Activated naive CD8-positive, alpha-beta T cell treated with anti-CD3 and anti-CD28 coated beads, Interleukin-2, amount 10 ng/mL, durations not matched to agents 7 days and 5 days (primary cell): ENCODE measurements around the gene MYL11. TPM values are rescaled to one million over a fixed set of nuclear protein-coding genes. Genes with fewer than 3 reads are reported as not detected.

Experiments used
- ATAC-seq: fragments of 150-1000 bp; cut with Tn5 transposase; one replicate; pipeline ENCODE4 v1.10.0; 2021; ENCODE audit warnings: low read depth, moderate library complexity
- POLR2A ChIA-PET: fragments of 350-600 bp; sonication (Branson Sonifier 250); formaldehyde crosslinking; loops from one replicate; lab custom pipeline; 2021; ENCODE audit warnings: antibody characterized with exemption; lab: Charles Lee
- DNase-seq: peaks from one replicate; pipeline ENCODE4 v3.0.0; 2021
- H3K27ac Mint-ChIP-seq: one replicate; pipeline ENCODE4 v1.8.0; 2022; ENCODE audit warnings: mild to moderate bottlenecking, mixed read lengths
- H3K27me3 Mint-ChIP-seq: one replicate; pipeline ENCODE4 v1.8.0; 2022; ENCODE audit warnings: mild to moderate bottlenecking, moderate library complexity, mixed read lengths
- H3K36me3 Mint-ChIP-seq: one replicate; pipeline ENCODE4 v1.8.0; 2021; ENCODE audit warnings: mild to moderate bottlenecking, mixed read lengths
- H3K4me1 Mint-ChIP-seq: one replicate; pipeline ENCODE4 v1.8.0; 2021; ENCODE audit warnings: mixed read lengths
- H3K4me3 Mint-ChIP-seq: one replicate; pipeline ENCODE4 v1.8.0; 2022; ENCODE audit warnings: mild to moderate bottlenecking, moderate library complexity, mixed read lengths
- H3K9me3 Mint-ChIP-seq: one replicate; pipeline ENCODE4 v1.8.0; 2021; ENCODE audit warnings: mixed read lengths
- total RNA-seq, 2 experiments: library from RNA; stranded (reverse); gene quantifications; one replicate each; pipeline ENCODE4 v1.2.3, GENCODE V29; 2021

The MYL11 gene
- total RNA-seq, 2 experiments from 2014 or later = 1.7 TPM; not detected in 1

- peaks cover 17% of the 10 kb centered on the region for H3K36me3 Mint-ChIP-seq
- DNase-seq = no peak
- H3K4me1 Mint-ChIP-seq = peaks cover 30% of the 10 kb centered on the region
Observed at GRCh38 chr16:30356401-30357084, 18.1 kb upstream of the MYL11 start.

GRCh38 chr16:30357085-30357714 is 17.4 kb upstream of the MYL11 start:
- Mint-ChIP-seq H3K4me1 (peaks cover 29% of the 10 kb centered on the region), H3K27me3 (no peaks in the 10 kb centered on the region), H3K36me3 (peaks cover 18% of the 10 kb centered on the region), H3K4me3 (no peak overlapping the region), H3K27ac (peak overlapping the region; percentile 22), H3K9me3 (no peaks in the 10 kb centered on the region)
- POLR2A ChIA-PET = interaction anchor here (0.7 to 1.5 kb wide), 6 partner anchors 10 to 172 kb away, joined by 3 to 6 read pairs (median 4); partner anchors contain the start of genes TBC1D10B and ZNF771
- ATAC-seq (no peak), DNase-seq (no peak)

More at GRCh38 chr16:30356401-30357084, 18.1 kb upstream of the MYL11 start:
- Mint-ChIP-seq H3K9me3 (no peaks in the 10 kb centered on the region), H3K27ac (peak overlapping the region; percentile 87), H3K27me3 (no peaks in the 10 kb centered on the region), H3K4me3 (peak overlapping the region; percentile 94)
- POLR2A ChIA-PET = interaction anchor here (0.7 to 1.5 kb wide), 7 partner anchors 13 to 171 kb away, joined by 3 to 6 read pairs (median 5); partner anchors contain the start of genes SEPTIN1, TBC1D10B and ZNF771
- ATAC-seq = no peak

GRCh38 chr16:30357715-30358576 is 16.7 kb upstream of the MYL11 start:
- Mint-ChIP-seq H3K4me3 (no peak overlapping the region), H3K27me3 (no peaks in the 10 kb centered on the region), H3K4me1 (peaks cover 33% of the 10 kb centered on the region), H3K36me3 (peaks cover 23% of the 10 kb centered on the region), H3K9me3 (no peaks in the 10 kb centered on the region), H3K27ac (no peak overlapping the region)
- DNase-seq (no peak), ATAC-seq (no peak)
- POLR2A ChIA-PET = interaction anchor here (1.2 to 2.1 kb wide), 3 partner anchors 10 to 51 kb away, joined by 3 to 6 read pairs (median 3); partner anchors contain the start of gene TBC1D10B

DNA sequence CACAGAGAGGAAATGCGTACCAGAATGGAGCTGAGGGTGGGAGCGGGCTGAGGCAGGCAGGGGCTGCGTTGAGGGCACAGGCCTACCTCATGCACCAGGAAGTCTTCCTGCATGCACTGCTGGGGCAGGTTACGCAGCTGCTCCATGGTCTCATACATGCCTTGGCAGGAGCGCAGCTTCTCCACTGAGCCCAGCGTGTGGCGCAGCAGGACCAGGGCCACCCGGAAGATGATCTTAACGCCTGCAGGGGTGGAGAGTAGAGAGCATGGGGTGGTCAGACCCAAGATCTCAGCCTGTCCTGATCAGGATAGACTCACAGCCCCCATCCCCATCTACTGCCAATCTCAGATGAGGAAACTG is 16.0 kb upstream of the MYL11 start:
- POLR2A ChIA-PET = interaction anchor here (1.2 to 2.1 kb wide), 3 partner anchors 9 to 51 kb away, joined by 3 to 6 read pairs (median 3); partner anchors contain the start of gene TBC1D10B
- no peaks in the 10 kb centered on the region for H3K27me3 Mint-ChIP-seq
- H3K4me1 Mint-ChIP-seq = peaks cover 33% of the 10 kb centered on the region
- no peak overlapping the region for H3K4me3 Mint-ChIP-seq
- no peak overlapping the region for H3K27ac Mint-ChIP-seq
- DNase-seq (no peak), ATAC-seq (no peak)
- peaks cover 27% of the 10 kb centered on the region for H3K36me3 Mint-ChIP-seq
- no peaks in the 10 kb centered on the region for H3K9me3 Mint-ChIP-seq

- DNase-seq = no peak
Observed at GRCh38 chr16:30358990-30359870, 15.4 kb upstream of the MYL11 start.

GRCh38 chr16:30359871-30360170 is 14.8 kb upstream of the MYL11 start:
- Mint-ChIP-seq H3K36me3 (peaks cover 23% of the 10 kb centered on the region), H3K27ac (no peak overlapping the region), H3K9me3 (no peaks in the 10 kb centered on the region), H3K4me3 (no peak overlapping the region), H3K4me1 (peaks cover 27% of the 10 kb centered on the region), H3K27me3 (no peaks in the 10 kb centered on the region)
- ATAC-seq (no peak), DNase-seq (no peak)
- POLR2A ChIA-PET = interaction anchor here (0.6 to 2.1 kb wide), 4 partner anchors 11 to 298 kb away, joined by 3 to 6 read pairs (median 3); partner anchors contain the start of genes FBRS and TBC1D10B

More at GRCh38 chr16:30358990-30359870, 15.4 kb upstream of the MYL11 start:
- Mint-ChIP-seq H3K4me3 (no peak overlapping the region), H3K27ac (no peak overlapping the region), H3K4me1 (peaks cover 30% of the 10 kb centered on the region), H3K36me3 (peaks cover 25% of the 10 kb centered on the region), H3K9me3 (no peaks in the 10 kb centered on the region), H3K27me3 (no peaks in the 10 kb centered on the region)
- POLR2A ChIA-PET = interaction anchor here (0.5 to 2.1 kb wide), 4 partner anchors 11 to 299 kb away, joined by 3 to 6 read pairs (median 3); partner anchors contain the start of genes FBRS and TBC1D10B
- ATAC-seq = no peak

DNA sequence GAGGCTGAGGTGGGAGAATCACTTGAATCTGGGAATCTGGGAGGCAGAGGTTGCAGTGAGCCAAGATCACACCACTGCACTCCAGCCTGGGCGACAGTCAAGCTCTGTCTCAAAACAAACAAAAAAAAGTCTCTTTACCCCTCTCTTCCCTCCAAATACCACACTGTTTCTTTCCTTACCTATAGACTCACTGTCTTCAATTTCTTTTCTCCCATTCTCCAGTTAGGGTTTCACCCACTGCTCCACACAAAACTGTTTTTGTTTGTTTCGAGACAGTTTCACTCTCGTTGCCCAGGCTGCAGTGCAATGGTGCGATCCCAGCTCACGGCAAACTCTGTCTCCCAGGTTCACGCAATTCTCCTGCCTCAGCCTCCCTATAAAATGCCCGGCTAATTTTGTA is 13.4 kb upstream of the MYL11 start:
- peaks cover 26% of the 10 kb centered on the region for H3K4me1 Mint-ChIP-seq
- ATAC-seq = no peak
- no peaks in the 10 kb centered on the region for H3K27me3 Mint-ChIP-seq
- H3K36me3 Mint-ChIP-seq = peaks cover 25% of the 10 kb centered on the region
- H3K9me3 Mint-ChIP-seq = no peaks in the 10 kb centered on the region
- DNase-seq = no peak
- H3K4me3 Mint-ChIP-seq = no peak overlapping the region
- POLR2A ChIA-PET = interaction anchor here (2.0 kb wide), 1 partner anchor 10 kb away, joined by 7 read pairs; the partner anchor contains the start of gene TBC1D10B
- H3K27ac Mint-ChIP-seq = no peak overlapping the region

- Mint-ChIP-seq H3K27me3 (no peaks in the 10 kb centered on the region), H3K9me3 (no peaks in the 10 kb centered on the region), H3K4me1 (peaks cover 45% of the 10 kb centered on the region), H3K36me3 (peaks cover 41% of the 10 kb centered on the region), H3K4me3 (no peak overlapping the region), H3K27ac (peak overlapping the region; percentile 19)
- POLR2A ChIA-PET = interaction anchor here (2.0 kb wide), 1 partner anchor 10 kb away, joined by 5 read pairs; the partner anchor contains the start of gene CD2BP2
- DNase-seq (no peak), ATAC-seq (no peak)
Observed at GRCh38 chr16:30365200-30365599, 9.4 kb upstream of the MYL11 start.

GRCh38 chr16:30366511-30366910 is 8.1 kb upstream of the MYL11 start:
- no peaks in the 10 kb centered on the region for H3K9me3 Mint-ChIP-seq
- POLR2A ChIA-PET = interaction anchor here (1.1 to 1.5 kb wide), 2 partner anchors 16 to 41 kb away, joined by 3 read pairs; partner anchors contain the start of genes SEPTIN1 and ZNF771
- H3K27me3 Mint-ChIP-seq = no peaks in the 10 kb centered on the region
- no peak overlapping the region for H3K27ac Mint-ChIP-seq
- peak overlapping the region; percentile 93 for H3K4me3 Mint-ChIP-seq
- peaks cover 32% of the 10 kb centered on the region for H3K36me3 Mint-ChIP-seq
- H3K4me1 Mint-ChIP-seq = peaks cover 45% of the 10 kb centered on the region
- ATAC-seq = no peak
- no peak for DNase-seq

- peaks cover 28% of the 10 kb centered on the region for H3K36me3 Mint-ChIP-seq
- POLR2A ChIA-PET = interaction anchor here (0.6 to 2.3 kb wide), 5 partner anchors 10 to 42 kb away, joined by 3 to 7 read pairs (median 3); partner anchors contain the start of genes SEPTIN1 and ZNF771
- H3K4me1 Mint-ChIP-seq = peaks cover 48% of the 10 kb centered on the region
Observed at GRCh38 chr16:30367349-30368009, 7.1 kb upstream of the MYL11 start.

DNA sequence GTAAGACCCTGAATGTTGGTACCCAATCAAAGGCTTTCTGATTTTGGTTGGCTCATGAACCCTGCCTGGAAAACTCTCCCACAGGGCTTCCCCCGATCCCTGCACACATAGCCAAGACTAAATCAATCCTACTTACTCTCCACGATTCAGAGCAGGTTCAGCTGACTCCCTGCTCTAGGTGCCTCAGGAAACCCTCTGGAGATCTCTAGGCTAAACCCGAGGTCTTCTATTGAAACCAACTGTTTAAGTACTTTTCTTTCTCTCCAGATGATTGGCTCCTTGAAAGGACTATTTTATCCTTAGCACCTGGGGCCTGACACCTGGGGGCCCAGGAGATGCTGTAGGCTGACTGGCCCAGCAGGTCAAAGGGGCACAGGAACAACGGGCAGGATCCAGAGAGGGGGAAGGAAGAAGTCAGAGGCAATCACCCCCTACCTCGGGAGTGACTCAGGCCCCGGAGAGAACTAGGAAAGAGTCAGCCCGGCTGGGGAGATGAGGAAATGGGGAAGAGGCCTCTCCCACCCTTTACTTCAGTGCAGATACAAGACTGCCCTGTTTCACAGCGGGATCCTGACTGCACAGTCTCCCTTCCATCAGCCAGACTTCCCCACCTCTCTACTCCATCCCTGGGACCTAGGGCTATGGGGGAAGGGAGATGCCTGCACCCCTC is 6.3 kb upstream of the MYL11 start:
- H3K9me3 Mint-ChIP-seq = no peaks in the 10 kb centered on the region
- ATAC-seq (no peak), DNase-seq (no peak)
- H3K27me3 Mint-ChIP-seq = no peaks in the 10 kb centered on the region
- H3K27ac Mint-ChIP-seq = peak overlapping the region; percentile 78
- peaks cover 23% of the 10 kb centered on the region for H3K36me3 Mint-ChIP-seq
- POLR2A ChIA-PET = interaction anchor here (0.6 to 4.1 kb wide), 11 partner anchors 10 to 183 kb away, joined by 3 to 71 read pairs (median 5); partner anchors contain the start of genes SEPTIN1 and ZNF771
- peaks cover 44% of the 10 kb centered on the region for H3K4me1 Mint-ChIP-seq
- peak overlapping the region; percentile 93 for H3K4me3 Mint-ChIP-seq

More at GRCh38 chr16:30367349-30368009, 7.1 kb upstream of the MYL11 start:
- no peaks in the 10 kb centered on the region for H3K9me3 Mint-ChIP-seq
- no peak for ATAC-seq
- no peak for DNase-seq
- peak overlapping the region; percentile 57 for H3K27ac Mint-ChIP-seq
- peak overlapping the region; percentile 93 for H3K4me3 Mint-ChIP-seq
- no peaks in the 10 kb centered on the region for H3K27me3 Mint-ChIP-seq
